NCI-H2171 treated with DMSO at 0.1 percent for 48 hours (cell line): ENCODE data around the gene LRRC14B.
"Not testable (repeated sequence)": the region's sequence is repeated elsewhere in the genome, so short reads cannot be mapped to it uniquely, and the experiment has no call there.

Experiments
- DNase-seq: peaks from one replicate; lab custom pipeline; 2025; lab: John Stamatoyannopoulos, UW

LRRC14B gene

GRCh38 chr5:160921-161802 lies 30.1 kb upstream of the LRRC14B start:
- DNase-seq, result no peak

- DNase-seq, result no peak
These were observed 29.5 kb upstream of the LRRC14B start for GRCh38 chr5:161803-162110.

GRCh38 chr5:162190-162564 lies 29.1 kb upstream of the LRRC14B start:
- no peak for DNase-seq

GRCh38 chr5:162565-163337 lies 28.5 kb upstream of the LRRC14B start:
- DNase-seq, result no peak

GRCh38 chr5:163338-163620 lies 28.0 kb upstream of the LRRC14B start:
- DNase-seq, result no peak

GRCh38 chr5:163841-164240 lies 27.5 kb upstream of the LRRC14B start:
- DNase-seq, result no peak

GRCh38 chr5:164244-164643 lies 27.1 kb upstream of the LRRC14B start:
- no peak for DNase-seq

GRCh38 chr5:164783-165182 lies 26.5 kb upstream of the LRRC14B start:
- not testable (repeated sequence) for DNase-seq

GRCh38 chr5:166441-167372 lies 24.6 kb upstream of the LRRC14B start:
- no peak for DNase-seq

GRCh38 chr5:167511-167910 lies 23.8 kb upstream of the LRRC14B start:
- no peak for DNase-seq

- DNase-seq, result peak; percentile 79
These were observed 23.2 kb upstream of the LRRC14B start for GRCh38 chr5:167982-168660.

- DNase-seq, result no peak
These were observed 22.1 kb upstream of the LRRC14B start for GRCh38 chr5:169071-169727.

GRCh38 chr5:169728-170094 lies 21.6 kb upstream of the LRRC14B start:
- no peak for DNase-seq

GRCh38 chr5:170971-171800 lies 20.1 kb upstream of the LRRC14B start:
- no peak for DNase-seq

- DNase-seq, result no peak
These were observed 19.4 kb upstream of the LRRC14B start for GRCh38 chr5:171801-172331.

- DNase-seq, result no peak
These were observed 18.9 kb upstream of the LRRC14B start for GRCh38 chr5:172421-172820.

- DNase-seq, result no peak
These were observed 18.4 kb upstream of the LRRC14B start for GRCh38 chr5:172841-173251.

- DNase-seq, result no peak
These were observed 17.7 kb upstream of the LRRC14B start for GRCh38 chr5:173392-174290.

GRCh38 chr5:174291-174600 lies 17.0 kb upstream of the LRRC14B start:
- no peak for DNase-seq
